RPMI7951 (cell line): ENCODE measurements around the gene HELZ2. TPM values are rescaled to one million over a fixed set of nuclear protein-coding genes. Genes with fewer than 3 reads are reported as not detected.
"Not testable (repeated sequence)": the region's sequence is repeated elsewhere in the genome, so short reads cannot be mapped to it uniquely, and the experiment has no call there.

Source experiments
- DNase-seq: peaks from one replicate; pipeline ENCODE4 v3.0.0-alpha.2; 2012; ENCODE audit warnings: low read depth
- total RNA-seq: library from RNA; depleted of rRNA; stranded (reverse); fragments of >200 nt; shearing (Covaris generic); gene quantifications from 2 replicates; pipeline ENCODE4 v1.2.3, GENCODE V29; 2014

HELZ2 gene
- total RNA-seq, 1 experiment from 2014 or later, result 13.3 TPM

DNA sequence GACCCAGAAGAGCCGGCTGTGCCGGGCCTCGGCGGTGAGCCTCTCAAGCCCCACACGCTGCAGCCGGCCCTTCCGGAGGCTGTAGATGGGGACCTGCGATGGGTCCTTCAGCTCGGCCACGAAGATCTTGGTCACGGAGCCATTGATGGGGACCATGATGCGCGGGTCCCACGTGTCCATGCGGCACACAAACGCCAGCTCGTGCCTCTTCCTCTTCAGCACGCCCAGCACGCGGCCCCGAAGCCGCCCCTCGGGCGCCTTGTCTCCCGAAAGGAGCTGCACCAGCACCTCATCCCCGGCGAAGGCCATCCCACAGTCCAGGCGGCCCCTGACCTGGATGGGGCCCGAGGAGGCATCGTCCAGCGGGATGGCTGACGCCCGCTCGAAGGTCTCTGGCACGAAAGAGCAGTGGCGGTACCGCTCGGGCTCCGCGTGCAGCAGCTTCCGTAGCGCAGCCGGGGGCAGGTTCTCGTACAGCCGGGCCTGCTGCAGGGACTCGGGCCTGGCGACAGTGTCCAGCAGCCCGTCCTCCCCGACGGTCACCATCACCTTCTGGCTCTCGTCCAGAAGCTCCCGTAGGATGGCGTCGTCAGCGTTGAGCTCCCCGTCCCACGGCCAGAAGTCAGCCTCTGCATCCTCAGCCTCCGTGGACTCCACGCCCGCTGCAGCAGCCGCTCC is 8.9 kb downstream of the HELZ2 start:
- no peak for DNase-seq

GRCh38 chr20:63564036-63564810 is 9.8 kb downstream of the HELZ2 start:
- DNase-seq, result no peak

- no peak for DNase-seq
These were observed 10.7 kb downstream of the HELZ2 start for GRCh38 chr20:63563225-63563935.

- DNase-seq, result no peak
These were observed 11.4 kb downstream of the HELZ2 start for GRCh38 chr20:63562461-63563224.

- no peak for DNase-seq
These were observed 12.2 kb downstream of the HELZ2 start for GRCh38 chr20:63561624-63562396.

GRCh38 chr20:63560856-63561609 is 13.0 kb downstream of the HELZ2 start:
- DNase-seq, result no peak

DNA sequence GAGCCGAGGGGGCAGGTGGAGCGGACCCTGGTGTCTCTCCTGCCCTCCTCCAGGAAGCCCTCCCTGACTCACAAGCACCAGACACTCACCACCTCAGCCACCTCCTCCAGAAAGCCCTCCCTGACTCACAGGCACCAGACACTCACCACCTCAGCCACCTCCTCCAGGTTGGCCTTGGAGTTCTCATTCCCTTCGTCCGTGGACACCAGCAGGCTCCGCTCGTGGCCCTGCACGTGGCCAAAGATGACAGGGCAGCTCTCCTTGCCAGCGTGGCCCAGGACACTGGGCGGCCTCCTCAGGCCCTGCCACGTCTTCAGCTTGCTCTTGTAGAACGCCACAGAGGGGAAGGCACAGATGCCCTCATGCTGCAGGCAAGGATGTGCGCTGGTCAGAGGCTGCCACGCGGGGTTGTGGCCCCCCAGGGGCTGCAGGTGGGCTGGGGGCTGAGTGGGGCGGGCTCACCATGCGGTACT is 13.7 kb downstream of the HELZ2 start:
- DNase-seq, result no peak

- DNase-seq, result not testable (repeated sequence)
These were observed 14.3 kb downstream of the HELZ2 start for GRCh38 chr20:63559485-63560332.

DNA sequence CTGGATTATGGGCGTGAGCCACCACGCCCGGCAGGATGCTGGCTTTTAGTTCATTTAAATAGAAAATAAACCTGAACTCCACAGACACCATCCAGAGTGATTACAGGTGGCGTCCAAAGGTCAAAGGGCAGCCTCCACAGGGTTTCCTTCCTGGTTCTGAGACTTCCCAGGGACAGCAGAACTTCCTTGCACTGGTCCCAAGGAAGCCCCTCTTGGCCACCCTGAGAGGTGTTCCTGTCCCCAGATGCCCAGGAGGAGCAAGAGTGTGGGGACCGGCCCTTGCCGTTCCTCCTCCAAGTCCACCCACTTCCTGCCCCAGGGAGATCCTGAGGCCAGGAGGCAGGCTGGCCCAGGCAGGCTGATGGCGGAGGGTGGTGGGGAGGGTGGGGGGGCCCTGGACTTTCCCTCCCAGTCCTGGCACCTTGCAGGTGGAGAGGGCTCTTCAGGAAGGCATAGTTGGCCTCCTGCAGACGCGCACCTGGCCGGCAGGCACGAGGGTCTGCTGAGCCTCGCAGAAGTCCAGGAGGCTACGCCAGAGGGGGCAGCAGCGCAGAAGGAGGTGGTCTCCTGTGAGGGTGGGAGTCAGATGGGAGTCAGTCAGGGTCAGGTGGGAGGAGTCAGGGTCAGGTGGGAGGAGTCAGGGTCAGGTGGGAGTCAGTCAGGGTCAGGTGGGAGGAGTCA is 15.1 kb downstream of the HELZ2 start:
- DNase-seq, result no peak

- no peak for DNase-seq
These were observed 16.6 kb downstream of the HELZ2 start for GRCh38 chr20:63557481-63557891.

DNA sequence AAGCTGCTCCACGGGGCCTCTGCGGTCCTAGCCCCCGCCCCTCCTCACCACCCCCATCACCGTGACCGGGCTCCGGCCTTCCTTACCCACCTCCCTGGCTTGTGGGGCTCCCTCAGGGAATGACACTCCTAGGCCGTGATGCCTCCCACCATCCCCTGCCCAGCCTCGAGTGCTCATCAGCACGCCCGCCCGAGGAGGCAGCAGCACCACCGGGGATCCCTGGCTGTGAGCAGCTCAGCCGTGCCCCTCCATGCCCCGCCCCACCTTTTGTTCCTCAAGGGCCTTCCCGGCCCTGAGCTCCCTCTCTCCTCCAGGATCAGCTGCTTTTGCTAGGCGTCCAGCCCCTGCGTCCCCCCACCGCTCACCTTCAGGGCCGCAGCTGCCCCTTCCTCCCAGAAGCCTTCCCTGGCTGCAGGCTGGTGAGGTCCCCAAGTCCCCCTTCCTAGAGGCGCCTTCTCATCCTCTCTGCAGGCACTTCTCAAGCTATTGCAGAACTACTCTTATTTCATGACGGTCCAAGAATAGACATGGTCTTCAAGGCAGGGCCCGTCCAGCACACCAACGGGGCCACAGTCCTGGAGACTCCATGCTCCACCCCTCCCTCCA is 17.1 kb downstream of the HELZ2 start:
- no peak for DNase-seq

DNA sequence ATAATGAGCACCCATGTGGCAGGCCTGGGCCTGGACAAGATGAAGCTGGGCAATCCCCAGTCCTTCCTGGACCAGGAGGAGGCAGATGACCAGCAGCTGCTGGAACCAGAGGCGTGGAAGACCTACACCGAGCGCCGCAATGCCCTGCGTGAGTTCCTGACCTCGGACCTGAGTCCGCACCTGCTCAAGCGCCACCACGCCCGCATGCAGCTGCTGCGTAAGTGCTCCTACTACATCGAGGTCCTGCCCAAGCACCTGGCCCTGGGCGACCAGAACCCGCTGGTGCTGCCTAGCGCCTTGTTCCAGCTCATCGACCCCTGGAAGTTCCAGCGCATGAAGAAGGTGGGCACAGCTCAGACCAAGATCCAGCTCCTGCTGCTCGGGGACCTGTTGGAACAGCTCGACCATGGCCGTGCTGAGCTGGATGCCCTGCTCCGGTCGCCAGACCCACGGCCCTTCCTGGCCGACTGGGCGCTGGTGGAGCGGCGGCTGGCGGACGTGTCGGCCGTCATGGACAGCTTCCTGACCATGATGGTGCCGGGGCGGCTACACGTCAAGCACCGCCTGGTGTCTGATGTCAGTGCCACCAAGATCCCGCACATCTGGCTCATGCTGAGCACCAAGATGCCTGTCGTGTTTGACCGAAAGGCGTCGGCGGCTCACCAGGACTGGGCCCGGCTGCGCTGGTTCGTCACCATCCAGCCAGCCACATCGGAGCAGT is 18.2 kb downstream of the HELZ2 start:
- no peak for DNase-seq

GRCh38 chr20:63554361-63555278 is 19.4 kb downstream of the HELZ2 start:
- peak; percentile 52 for DNase-seq

GRCh38 chr20:63553933-63554290 is 20.1 kb downstream of the HELZ2 start, which contains the start of gene FNDC11:
FNDC11 (plus strand) TSS chr20:63554159; CDS start chr20:63555664, 1,505 bp downstream.
- peak; percentile 55 for DNase-seq

DNA sequence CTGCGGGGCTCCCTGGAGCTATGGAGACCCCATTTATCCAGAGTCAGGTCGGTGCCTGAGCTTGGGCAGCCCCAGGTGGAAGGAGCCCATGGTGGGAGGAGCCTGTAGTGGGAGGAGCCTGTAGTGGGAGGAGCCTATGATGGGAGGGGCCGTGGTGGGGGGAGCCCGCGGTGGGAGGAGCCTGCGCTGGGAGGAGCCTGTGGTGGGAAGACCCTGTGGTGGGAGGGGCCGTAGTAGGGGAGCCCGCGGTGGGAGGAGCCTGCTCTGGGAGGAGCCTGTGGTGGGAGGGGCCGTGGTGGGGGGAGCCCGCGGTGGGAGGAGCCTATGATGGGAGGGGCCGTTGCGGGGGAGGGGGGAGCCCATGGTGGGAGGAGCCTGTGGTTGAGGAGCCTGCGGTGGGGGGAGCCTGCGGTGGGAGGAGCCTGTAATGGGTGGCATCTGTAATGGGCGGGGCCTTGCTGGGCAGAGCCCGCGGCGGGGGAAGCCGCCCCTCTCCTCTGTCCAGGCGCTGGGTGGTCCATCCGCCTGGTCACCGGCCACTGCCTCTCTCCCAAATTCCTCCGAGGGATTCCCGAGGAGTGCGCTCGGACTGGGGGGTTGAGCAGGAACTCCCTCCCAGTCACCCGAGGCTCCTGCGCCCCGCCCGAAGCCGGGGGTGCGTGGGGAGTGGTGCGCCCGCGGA is 20.6 kb downstream of the HELZ2 start:
- DNase-seq, result peak; percentile 77
